AG04449 (cell line): Measurements from ENCODE around the gene IRF8.

Experiments
- CTCF ChIA-PET: fragments of 350-600 bp; formaldehyde crosslinking; extraction: SDS; loops from one replicate; lab custom pipeline; 2021; ENCODE audit warnings: antibody characterized with exemption; lab: Yijun Ruan, JAX
- POLR2A ChIA-PET: fragments of 400-600, 350-600 bp; formaldehyde crosslinking; extraction: SDS; loops from one replicate; lab custom pipeline; 2020; ENCODE audit warnings: antibody characterized with exemption, inconsistent platforms; lab: Yijun Ruan, JAX
- DNase-seq: peaks from one replicate; pipeline ENCODE4 v3.0.0-alpha.2; 2010; ENCODE audit warnings: low read depth, low spot score
- H3K4me3 ChIP-seq: 2 replicates; pipeline ENCODE4 v1.5.1; 2011; ENCODE audit warnings: low read depth, mild to moderate bottlenecking, control low read depth, low read length
- TF ChIP-seq, protein P1 (sequence below): IDR thresholded peaks from one replicate; pipeline ENCODE4 v1.5.1; 2011; ENCODE audit warnings: mild to moderate bottlenecking, moderate library complexity, low read length, control low read depth, inconsistent platforms; ENCODE audit not compliant: insufficient read depth; ENCODE audit errors: missing control alignments

Gene IRF8

DNA sequence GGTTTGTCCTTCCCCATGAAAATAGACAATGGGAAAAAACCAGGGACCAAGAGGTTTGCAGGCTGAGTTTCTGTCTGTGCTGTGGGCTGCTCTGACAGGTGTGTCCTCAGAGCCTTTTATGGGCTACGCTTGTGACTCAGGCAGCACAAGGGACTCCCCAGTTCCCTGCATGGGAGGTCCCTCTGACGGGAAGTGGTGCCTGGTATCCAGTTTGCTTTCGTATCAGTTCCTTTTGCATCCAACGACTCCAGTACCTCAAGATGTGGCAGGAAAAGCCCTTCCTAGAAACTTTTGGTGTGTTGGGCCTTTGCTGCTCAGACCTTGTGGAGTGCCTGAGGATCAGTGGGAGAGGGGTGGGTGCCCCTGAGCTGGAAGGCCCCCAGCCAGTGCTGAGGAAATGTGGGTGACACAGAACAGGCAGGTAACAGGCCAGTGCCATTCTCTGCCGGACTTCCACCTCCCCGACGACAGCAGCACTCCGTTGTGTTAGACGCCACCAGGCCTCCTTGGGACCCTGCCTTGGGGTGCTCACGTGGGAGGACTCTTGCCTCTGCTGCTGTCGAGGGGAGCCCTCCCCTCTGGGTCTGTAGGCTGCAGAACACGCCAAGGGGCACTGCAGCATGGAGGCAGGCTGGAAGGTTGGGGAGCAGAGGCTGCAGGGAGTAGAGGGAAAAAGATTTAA is 38.4 kb upstream of the IRF8 start:
- ChIA-PET CTCF (interaction anchor here (1.5 kb wide), 1 partner anchor 41 kb away, joined by 4 read pairs; no protein-coding TSS in a partner anchor), POLR2A (no interaction called here)
- DNase-seq: no peak
- TF ChIP-seq, protein P1, sequence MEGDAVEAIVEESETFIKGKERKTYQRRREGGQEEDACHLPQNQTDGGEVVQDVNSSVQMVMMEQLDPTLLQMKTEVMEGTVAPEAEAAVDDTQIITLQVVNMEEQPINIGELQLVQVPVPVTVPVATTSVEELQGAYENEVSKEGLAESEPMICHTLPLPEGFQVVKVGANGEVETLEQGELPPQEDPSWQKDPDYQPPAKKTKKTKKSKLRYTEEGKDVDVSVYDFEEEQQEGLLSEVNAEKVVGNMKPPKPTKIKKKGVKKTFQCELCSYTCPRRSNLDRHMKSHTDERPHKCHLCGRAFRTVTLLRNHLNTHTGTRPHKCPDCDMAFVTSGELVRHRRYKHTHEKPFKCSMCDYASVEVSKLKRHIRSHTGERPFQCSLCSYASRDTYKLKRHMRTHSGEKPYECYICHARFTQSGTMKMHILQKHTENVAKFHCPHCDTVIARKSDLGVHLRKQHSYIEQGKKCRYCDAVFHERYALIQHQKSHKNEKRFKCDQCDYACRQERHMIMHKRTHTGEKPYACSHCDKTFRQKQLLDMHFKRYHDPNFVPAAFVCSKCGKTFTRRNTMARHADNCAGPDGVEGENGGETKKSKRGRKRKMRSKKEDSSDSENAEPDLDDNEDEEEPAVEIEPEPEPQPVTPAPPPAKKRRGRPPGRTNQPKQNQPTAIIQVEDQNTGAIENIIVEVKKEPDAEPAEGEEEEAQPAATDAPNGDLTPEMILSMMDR: no peak
- H3K4me3 ChIP-seq: no peak overlapping the region

DNA sequence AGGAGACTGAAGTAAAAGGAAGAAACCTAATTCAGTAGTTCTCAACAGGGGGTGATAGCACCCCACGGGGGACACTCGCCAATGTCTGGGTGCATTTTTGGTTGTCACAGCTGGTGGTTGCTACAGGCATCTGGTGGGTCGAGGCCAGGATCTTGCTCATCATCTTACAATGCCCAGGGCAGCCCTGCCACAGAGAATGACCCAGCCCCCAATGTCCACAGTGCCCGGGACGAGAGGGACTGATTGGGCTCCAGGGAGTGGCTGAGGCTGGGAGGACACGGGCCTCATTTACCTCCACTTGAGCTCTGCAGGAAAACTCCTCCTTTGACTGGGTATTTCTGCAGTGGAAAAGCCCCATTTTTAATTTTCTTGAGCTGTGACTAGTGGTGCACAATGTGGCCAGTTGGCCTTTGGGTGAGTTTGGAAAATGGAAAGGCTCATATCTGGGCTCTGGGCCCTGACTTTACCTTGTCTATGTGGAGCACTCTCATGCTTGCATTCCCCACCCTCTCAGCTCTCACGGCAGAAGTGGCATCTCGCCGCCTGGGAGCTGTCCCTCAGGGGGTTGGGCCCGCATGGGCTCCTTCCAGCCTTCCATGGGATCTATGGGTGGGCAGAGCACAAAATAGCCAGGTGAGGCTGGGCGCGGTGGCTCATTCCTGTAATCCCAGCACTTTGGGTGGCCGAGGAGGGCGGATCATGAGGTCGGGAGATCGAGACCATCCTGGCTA is 37.7 kb upstream of the IRF8 start:
- TF ChIP-seq, protein P1: no peak
- H3K4me3 ChIP-seq: no peak overlapping the region
- no peak for DNase-seq
- POLR2A ChIA-PET: no interaction called here
- CTCF ChIA-PET: interaction anchor here (1.5 kb wide), 1 partner anchor 42 kb away, joined by 4 read pairs; no protein-coding TSS in a partner anchor

DNA sequence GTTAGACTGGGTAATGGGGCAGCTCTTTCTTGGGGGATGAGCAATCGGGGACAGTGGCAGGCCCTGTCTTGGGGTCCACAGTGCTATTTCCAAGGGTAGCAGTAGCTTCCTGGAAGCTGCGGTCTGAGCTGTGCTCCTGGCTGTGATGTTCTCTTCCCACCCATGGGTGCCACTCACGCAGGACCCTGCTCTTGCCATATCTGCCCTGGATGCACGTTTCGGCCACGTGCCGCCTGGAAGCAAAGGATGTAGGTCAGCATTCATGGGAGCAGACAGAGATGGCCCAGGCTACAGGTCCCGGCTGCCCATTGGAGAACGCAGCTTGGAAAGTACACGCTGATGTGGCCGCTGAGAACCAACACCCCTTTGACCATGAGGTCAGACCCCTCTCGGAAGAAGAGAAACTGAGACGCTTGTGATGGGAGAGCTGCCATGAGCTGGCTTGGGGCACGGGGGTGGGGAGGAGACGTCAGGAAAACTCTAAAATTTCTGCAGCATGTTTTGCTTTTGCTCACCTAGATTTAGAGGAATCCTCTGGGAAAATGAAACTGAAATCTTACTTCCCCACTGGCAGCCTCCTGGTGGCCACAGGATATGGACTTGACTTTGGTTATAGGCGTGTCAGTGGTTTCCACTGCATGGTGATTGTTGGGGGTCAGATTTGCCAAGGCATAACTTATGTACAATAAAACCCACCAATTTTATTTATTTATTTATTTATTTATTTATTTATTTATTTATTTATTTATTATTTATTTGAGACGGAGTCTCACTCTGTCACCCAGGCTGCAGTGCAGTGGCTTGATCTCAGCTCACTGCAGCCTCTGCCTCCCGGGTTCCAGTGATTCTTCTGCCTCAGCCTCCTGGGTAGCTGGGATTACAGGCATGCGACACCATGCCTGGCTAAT is 36.2 kb upstream of the IRF8 start:
- ChIA-PET POLR2A (no interaction called here), CTCF (no interaction called here)
- TF ChIP-seq, protein P1: no peak
- H3K4me3 ChIP-seq: no peak overlapping the region
- no peak for DNase-seq

DNA sequence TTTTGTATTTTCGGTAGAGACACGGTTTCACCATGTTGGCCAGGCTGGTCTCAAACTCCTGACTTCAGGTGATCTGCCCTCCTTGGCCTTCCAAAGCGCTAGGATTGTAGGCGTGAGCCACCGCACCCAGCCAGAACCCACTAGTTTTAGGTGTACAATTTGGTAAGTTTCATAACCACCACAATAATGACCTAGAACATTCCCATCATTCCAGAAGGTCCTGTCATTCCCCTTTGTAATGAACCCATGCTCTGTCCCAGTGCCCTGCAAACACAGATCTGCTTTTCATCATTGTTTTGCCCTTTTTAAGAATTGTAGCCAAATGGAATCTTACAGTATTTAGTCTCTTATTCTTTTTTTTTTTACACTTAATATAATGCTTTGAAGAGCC is 35.6 kb upstream of the IRF8 start:
- no peak for DNase-seq
- TF ChIP-seq, protein P1: no peak
- POLR2A ChIA-PET: no interaction called here
- H3K4me3 ChIP-seq: no peak overlapping the region
- CTCF ChIA-PET: no interaction called here

DNA sequence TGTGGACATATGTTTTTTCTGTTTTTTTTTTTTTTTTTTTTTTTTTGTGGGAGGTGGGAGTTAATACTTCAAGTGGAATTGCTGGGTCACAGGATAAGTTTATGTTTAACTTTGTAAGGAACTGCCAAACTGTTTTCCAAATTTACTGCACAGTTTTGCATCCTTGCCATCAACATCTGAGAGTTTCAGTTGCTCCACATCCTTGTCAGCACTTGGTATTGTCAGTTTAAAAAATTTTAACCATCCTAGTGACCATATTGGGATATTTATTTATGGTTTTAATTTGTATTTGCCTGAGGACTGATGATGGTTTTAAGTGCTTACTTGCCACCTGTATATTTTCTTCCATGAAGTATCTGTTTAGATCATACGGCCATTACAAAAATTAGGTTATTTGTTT is 34.0 kb upstream of the IRF8 start:
- no peak for DNase-seq
- TF ChIP-seq, protein P1: no peak
- H3K4me3 ChIP-seq: no peak overlapping the region
- POLR2A ChIA-PET: no interaction called here
- CTCF ChIA-PET: interaction anchor here (1.5 kb wide), 1 partner anchor 44 kb away, joined by 5 read pairs; no protein-coding TSS in a partner anchor
